ENCODE measurements around the gene CRTAC1.

The CRTAC1 gene

GRCh38 chr10:97920865-97921264 is 109.6 kb downstream of the CRTAC1 start:
- DNase-seq: no peak

DNA sequence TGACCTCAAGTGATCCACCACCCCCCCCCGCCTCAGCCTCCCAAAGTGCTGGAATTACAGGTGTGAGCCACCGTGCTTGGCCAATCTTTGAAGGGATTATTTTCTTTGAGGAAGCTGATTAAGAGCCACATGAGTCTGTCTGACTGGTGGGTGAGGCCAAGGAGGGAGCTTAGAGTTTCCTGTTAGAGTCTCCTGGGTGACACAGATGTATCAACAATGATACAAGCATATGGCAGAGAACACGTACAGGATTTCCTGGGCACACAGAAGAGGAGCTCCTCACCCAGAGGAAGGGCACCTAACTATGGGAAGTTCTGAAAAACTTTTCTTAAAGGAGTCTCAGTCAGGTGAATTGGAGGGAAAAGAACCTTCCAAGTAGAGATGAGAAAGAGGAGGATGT is 111.4 kb downstream of the CRTAC1 start:
- no peak for DNase-seq

DNA sequence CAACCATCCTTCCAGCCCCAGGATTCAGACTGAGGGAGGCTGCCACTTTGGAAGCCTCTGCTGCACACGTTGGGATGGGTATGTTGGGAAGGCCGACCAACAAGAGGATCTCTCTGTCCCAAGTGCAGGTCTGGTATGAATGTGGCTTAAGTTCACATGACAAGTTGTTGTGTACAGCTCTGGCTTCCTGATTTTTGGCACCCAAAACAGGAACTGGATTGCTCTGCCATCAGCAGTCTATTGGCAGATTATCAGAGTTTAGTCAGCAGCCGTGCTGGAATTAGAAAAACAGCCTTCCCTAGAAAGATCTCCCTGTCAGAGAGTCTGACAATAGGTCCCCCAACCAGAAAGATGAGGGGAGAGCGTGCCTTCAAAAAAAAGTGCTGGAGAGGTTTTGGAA is 113.8 kb downstream of the CRTAC1 start:
- DNase-seq: no peak

DNA sequence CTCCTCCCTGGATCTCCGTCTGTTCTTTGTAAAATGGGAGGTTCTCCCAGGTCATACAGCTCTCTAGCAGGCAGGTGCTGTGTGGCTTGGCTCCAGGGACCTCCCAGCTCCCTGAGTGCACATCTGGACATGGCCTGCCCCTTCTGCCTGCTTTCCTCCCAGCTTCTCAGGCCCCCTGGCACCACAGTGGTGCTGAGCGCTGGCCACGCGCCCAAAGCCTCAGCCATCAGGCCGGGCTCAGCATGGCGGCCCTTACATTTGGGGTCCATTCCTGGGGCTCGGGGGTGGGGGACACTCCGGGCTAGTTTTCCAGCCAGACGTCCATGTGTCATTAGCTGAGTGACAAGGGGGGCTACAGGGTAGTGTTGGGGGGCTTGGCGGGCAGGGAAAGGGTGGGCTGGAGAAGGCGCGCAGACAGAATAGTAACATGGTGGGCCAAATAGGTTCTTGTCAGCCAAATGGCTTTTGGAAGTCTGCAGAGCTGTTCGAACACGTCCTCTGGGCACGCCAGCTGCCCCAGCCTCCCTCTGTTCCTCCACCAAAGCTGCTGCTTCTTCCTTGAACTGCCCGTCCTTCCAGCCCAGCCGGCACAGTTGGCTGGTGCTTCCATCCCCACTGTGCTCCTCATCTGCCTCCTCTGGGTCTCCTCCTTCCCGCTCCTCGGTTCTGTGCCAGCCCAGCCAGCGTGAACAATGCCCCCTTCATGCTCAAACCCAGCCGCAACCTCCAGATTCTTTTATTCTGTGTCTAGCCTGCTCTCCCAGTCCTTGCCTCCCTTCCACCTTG is 114.9 kb downstream of the CRTAC1 start:
- DNase-seq: no peak

DNA sequence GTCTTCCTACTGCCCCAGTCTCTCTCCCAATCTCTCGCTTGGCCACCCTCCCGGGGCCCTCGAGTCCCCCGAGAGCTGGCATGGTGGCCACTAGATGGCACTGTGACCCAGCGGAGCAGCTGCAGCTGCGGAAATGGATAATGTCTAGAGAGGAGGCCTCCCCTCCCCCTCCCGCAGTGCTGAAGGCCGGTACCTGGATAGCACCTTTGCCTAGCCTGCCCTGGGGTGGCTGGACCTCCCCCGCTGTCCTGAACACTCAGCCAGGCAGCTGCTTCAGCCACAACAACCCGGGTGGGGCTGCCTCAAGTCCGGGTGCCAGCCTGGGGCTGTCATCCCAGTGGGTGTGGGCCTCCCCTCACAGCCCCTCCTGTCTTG is 115.6 kb downstream of the CRTAC1 start:
- DNase-seq: peak; percentile 80

GRCh38 chr10:97914171-97914836 is 116.1 kb downstream of the CRTAC1 start:
- no peak for DNase-seq

DNA sequence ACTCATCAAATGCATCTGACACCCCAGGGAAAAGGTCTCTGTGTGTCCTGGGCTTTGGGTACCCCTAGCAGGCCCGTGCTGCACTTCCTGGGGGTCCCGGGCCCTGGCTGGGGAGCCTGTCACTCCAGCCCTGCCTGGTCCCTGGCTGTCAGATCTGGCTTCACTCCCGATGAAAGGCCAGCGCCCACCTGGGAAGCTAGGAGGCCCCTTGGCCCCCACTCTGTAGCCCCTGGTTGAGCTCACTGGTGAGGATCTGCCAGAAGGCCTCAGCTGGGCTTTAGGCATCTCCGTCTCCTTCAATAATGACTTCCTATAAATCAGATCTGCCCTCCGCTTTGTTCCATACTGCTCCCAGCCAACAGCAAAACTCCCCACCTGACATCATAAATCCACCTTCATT is 116.8 kb downstream of the CRTAC1 start:
- DNase-seq: no peak

DNA sequence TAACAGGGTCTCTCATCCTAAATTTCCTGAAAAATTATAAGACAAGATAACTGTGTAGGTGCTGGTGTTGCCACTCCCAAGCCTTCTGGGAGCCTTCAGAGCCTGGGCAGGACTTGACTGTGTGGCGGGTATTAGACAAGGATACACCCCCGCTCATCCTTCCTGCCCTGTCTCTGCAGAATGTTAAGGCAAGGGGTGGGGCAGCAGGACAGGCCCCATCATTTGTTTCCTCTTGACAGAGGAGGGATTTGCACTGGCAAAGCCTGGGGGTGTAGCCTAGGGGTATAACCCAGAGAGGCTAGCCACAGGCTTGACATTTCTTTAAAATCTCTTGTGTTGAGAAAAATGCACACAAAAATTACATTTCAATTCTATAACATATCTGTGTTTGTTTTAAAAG is 117.2 kb downstream of the CRTAC1 start:
- DNase-seq: no peak

DNA sequence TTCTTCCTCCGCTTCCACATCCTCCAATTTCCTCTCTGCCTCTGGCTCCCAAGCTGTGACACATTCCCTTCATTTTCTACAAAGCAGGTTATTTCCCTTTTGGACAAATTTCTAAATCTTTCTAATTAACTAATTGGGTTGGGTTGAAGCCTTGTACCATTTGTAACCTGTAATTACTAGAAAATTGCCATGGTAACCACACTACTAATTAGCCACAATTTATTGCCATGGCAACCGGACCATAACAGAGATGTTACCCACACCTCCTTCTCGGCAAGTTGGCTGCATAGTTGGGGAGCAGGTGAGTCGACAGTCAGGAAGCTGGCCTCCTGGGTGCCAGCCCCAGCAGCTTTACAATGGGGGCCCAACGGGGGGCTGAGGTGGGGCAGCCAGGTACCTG is 119.2 kb downstream of the CRTAC1 start:
- peak; percentile 40 for DNase-seq

- no peak for DNase-seq
These were observed 119.8 kb downstream of the CRTAC1 start for GRCh38 chr10:97910661-97911060.

DNA sequence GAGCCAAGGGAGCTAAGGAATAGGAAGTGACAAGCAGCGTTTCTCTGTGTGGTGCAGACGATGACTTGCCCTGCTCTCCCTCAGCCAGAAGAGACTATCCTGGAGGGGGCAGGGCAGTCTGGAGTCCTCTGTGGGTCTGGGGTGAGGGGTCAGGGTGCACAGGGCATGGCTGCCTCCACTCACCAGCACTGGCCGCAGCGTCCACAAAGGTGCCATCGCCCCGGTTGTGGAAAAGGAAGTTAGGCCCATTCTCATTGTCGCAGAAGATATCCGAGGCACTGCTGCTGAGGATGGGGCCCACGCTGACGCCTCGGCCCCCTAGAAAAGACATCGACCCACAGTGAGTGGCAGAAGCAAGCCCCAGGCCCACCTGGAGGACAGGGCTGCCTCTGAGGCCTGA is 122.6 kb downstream of the CRTAC1 start:
- no peak for DNase-seq

- DNase-seq: no peak
These were observed 123.2 kb downstream of the CRTAC1 start for GRCh38 chr10:97907211-97907610.

DNA sequence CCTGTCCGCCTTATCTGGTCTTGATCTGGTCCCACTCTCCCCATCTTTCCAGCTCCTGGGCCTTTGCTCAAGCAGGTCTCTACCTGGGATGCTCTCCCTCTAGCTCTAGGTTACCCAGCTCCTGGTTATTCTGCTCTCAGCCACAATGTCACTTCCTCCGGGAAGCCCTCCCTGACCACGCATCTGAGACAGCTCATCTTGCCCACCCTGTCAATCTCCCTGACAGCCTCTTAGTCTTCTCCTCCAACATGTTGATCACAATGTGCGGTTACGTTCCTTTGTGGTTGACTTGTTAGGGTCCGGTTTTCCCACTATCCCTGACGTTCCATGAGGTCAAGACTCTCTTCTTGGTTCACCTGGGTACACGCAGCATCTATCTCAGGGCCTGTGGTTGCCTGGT is 125.1 kb downstream of the CRTAC1 start:
- no peak for DNase-seq

- DNase-seq: no peak
These were observed 125.8 kb downstream of the CRTAC1 start for GRCh38 chr10:97904576-97904975.

GRCh38 chr10:97904018-97904381 is 126.4 kb downstream of the CRTAC1 start:
- no peak for DNase-seq

- DNase-seq: no peak
These were observed 127.0 kb downstream of the CRTAC1 start for GRCh38 chr10:97903128-97904017.

DNA sequence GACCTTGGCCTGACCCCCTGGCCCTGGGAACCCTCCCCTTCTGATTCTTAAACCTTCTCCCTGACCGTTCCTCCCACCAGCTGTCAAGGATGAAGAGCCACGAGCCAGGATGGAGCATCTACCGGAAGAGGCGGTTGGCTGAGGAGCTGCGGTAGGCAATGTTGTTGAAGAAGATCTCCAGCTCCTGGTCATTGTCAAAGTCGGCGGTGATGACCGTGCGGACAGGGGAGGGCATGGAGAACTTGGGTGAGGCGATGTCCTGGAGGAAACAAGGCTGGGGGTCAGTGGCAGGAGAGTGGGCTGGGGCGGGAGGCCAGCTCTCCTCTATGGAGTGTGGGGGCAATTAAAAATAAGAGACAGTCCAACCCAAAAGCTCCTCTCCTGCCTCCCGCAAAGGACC is 129.0 kb downstream of the CRTAC1 start:
- DNase-seq: no peak

DNA sequence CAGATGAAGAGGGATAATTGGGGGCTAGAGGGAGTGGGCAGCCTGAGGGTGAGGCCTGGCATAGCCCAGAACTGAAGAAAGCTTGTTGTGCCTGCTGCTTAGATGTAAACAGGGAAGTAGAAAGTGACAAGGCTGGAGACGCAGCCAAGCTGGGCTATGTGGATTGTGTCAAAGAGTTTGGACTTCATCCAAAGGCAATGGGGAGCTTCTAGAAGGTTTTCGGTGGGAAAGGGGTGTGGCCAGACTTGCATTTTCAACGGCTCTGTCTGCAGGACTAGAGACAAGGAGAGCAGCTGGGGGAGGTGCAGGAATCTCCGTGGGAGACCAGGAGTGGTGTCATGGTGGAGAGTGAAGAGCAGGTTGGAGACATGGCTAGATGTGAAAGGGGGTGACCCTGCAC is 132.0 kb downstream of the CRTAC1 start:
- no peak for DNase-seq

DNA sequence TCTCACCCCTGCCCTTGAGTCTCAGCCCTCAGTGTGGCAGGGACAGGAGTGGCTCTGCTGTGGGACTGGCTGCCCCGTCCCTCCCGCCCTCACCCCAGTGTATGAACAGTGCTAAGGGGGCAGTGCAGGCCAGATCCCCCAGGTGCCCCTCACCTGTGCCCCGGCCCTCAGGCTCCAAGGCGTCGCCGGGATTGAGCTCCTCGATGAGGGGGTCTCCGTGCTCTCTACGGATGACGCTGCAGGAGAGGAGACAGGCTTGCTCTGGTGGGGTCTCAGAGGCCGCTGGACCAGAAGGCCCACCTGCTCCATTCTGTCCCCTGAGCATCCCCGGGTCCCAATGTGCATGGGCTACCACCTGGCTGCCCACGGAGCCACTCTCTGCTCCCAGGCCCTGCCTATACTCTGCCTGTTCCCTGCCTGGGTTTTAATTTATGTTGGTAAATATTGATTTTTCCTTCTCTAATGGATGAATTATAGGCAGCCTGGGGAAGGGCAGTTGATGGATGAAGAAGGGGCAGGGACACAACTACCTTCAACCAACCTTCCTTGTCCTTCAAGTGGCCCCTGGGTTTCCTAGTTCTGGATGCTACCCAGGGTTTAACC is 133.6 kb downstream of the CRTAC1 start:
- no peak for DNase-seq

GRCh38 chr10:97895915-97896314 is 134.5 kb downstream of the CRTAC1 start:
- DNase-seq: no peak

DNA sequence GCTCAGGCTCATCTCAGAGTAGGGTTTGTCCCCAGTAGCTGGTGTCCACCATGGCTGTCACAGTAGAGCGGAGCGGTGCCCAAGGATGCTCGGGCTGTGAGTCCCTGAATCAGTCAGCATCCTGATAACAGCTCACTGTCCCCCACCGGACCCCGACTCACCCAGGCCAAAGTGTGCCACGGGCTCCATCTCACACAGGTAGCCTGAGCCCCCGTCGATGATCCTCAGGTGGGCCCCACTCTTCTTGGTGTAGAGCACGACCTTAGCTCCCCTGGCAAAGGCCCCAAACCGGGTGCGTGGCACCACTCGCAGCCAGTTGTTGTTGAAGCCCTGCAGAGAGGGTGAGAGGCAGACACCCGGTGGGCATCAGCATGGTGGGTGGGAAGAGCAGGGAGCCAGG is 135.3 kb downstream of the CRTAC1 start:
- DNase-seq: no peak

GRCh38 chr10:97894092-97894491 is 136.3 kb downstream of the CRTAC1 start:
- no peak for DNase-seq

DNA sequence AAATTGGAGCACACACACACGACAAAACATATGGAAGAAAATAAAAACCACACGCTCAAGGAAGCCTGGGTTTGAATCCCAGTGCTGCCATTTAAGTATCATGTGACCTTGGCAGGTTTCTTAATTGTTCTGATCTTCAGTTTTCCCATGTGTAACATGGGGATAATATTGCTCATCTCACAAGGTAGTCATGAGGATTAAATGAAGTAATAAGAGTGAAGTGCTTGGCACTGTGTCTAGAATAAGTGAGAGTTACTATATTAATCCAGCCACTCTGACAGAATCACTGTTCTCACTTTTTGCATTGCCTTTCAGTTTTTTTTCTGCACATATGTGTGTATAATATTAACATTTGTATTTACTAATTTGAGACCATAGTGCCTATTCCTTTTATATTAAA is 137.5 kb downstream of the CRTAC1 start:
- DNase-seq: no peak

All from NCI-H1436 (cell line).